B cell (primary cell): ENCODE measurements around the gene THEMIS. TPM values are rescaled to one million over a fixed set of nuclear protein-coding genes. Genes with fewer than 3 reads are reported as not detected.

ENCODE experiments used
- ATAC-seq: fragments of 200-7000 bp; cut with Tn5 transposase; one replicate; pipeline ENCODE4 v1.10.0; 2021; ENCODE audit warnings: low read depth, mild to moderate bottlenecking, moderate number of reproducible peaks, moderate library complexity
- CTCF ChIA-PET: fragments of 350-600 bp; sonication (Branson Sonifier 250); formaldehyde crosslinking; loops from one replicate; lab custom pipeline; 2021; ENCODE audit warnings: antibody characterized with exemption, inconsistent platforms; lab: Charles Lee
- POLR2A ChIA-PET: fragments of 350-600 bp; sonication (Branson Sonifier 250); formaldehyde crosslinking; loops from one replicate; lab custom pipeline; 2021; ENCODE audit warnings: antibody characterized with exemption; lab: Charles Lee
- DNase-seq: peaks from one replicate; pipeline ENCODE4 v3.0.0; 2013
- H2AFZ ChIP-seq: 2 replicates; pipeline ENCODE4 v1.6.1; 2012; ENCODE audit warnings: mild to moderate bottlenecking, low read depth, low read length; ENCODE audit not compliant: insufficient read depth, poor library complexity, severe bottlenecking
- H3K27ac ChIP-seq, 2 donors: 1 replicate in 1 of 2; 2 replicates in 1 of 2; pipeline ENCODE4 v1.5.1; 2012 to 2013; ENCODE audit warnings: low read length in 2 of 2, mild to moderate bottlenecking in 2 of 2, moderate library complexity in 1 of 2
- H3K27me3 ChIP-seq, 4 experiments: fragments of 200-600 bp in 1 of 4; sonication (generic) in 1 of 4; replicated peaks in 1 of 4; 1 replicate in 2 of 4; 2 replicates in 2 of 4; pipeline versions ENCODE4 v1.6.1 to v1.7.0; 2013 to 2016; ENCODE audit warnings: low read length in 3 of 4, mild to moderate bottlenecking in 2 of 4, mixed read lengths in 1 of 4, moderate library complexity in 1 of 4; ENCODE audit not compliant: insufficient read depth in 4 of 4, control insufficient read depth in 3 of 4; ENCODE audit errors: control extremely low read depth in 1 of 4
- H3K36me3 ChIP-seq, 2 experiments: replicated peaks in 1 of 2; 1 replicate in 1 of 2; 2 replicates in 1 of 2; pipeline versions ENCODE4 v1.6.1 to v1.7.1; 2013; ENCODE audit warnings: low read length in 1 of 2; ENCODE audit not compliant: insufficient read depth in 2 of 2, control insufficient read depth in 1 of 2; ENCODE audit errors: control extremely low read depth in 1 of 2, extremely low read depth in 1 of 2
- H3K4me1 ChIP-seq, 2 donors: fragments of 200-600 bp in 1 of 2; sonication (generic) in 1 of 2; 1 replicate in 1 of 2; 2 replicates in 1 of 2; pipeline versions ENCODE4 v1.5.1 to v1.6.1; 2013 to 2017; ENCODE audit warnings: low read length in 2 of 2; ENCODE audit not compliant: control insufficient read depth in 2 of 2, insufficient read depth in 2 of 2
- H3K4me2 ChIP-seq: replicated peaks from 2 replicates; pipeline ENCODE3; 2012; ENCODE audit warnings: mild to moderate bottlenecking, low read depth, low read length; ENCODE audit not compliant: poor library complexity, severe bottlenecking
- H3K4me3 ChIP-seq, 5 experiments: fragments of 200-600 bp in 1 of 5; sonication (generic) in 1 of 5; 1 replicate in 3 of 5; 2 replicates in 2 of 5; pipeline versions ENCODE4 v1.5.1 to v1.7.0; 2011 to 2016; ENCODE audit warnings: low read length in 4 of 5, mild to moderate bottlenecking in 4 of 5, low read depth in 2 of 5, control low read depth in 1 of 5, moderate library complexity in 1 of 5; ENCODE audit not compliant: insufficient read depth in 1 of 5; ENCODE audit errors: control extremely low read depth in 1 of 5, extremely low read depth in 1 of 5
- H3K79me2 ChIP-seq: fragments of 200-600 bp; sonication (generic); one replicate; pipeline ENCODE4 v1.6.0; 2016; ENCODE audit warnings: low read length; ENCODE audit not compliant: control insufficient read depth, insufficient read depth
- H3K9ac ChIP-seq: fragments of 200-600 bp; sonication (generic); 2 replicates; pipeline ENCODE4 v1.6.1; 2017; ENCODE audit warnings: mild to moderate bottlenecking, low read length, moderate library complexity
- H3K9me3 ChIP-seq, 3 donors: one replicate each; pipeline versions ENCODE4 v1.6.1 to v1.7.1; 2013; ENCODE audit warnings: low read length in 2 of 3; ENCODE audit not compliant: control insufficient read depth in 2 of 3, insufficient read depth in 1 of 3; ENCODE audit errors: control extremely low read depth in 1 of 3
- H4K20me1 ChIP-seq: 2 replicates; pipeline ENCODE4 v1.6.0; 2012; ENCODE audit warnings: mild to moderate bottlenecking, low read length; ENCODE audit not compliant: insufficient read depth, control insufficient read depth, poor library complexity, severe bottlenecking
- H3K27ac Mint-ChIP-seq: one replicate; pipeline ENCODE4 v1.8.0; 2021; ENCODE audit warnings: mixed read lengths
- H3K27me3 Mint-ChIP-seq: one replicate; pipeline ENCODE4 v1.8.0; 2021; ENCODE audit warnings: mixed read lengths
- H3K4me1 Mint-ChIP-seq: one replicate; pipeline ENCODE4 v1.8.0; 2021; ENCODE audit warnings: mixed read lengths
- H3K4me3 Mint-ChIP-seq: one replicate; pipeline ENCODE4 v1.8.0; 2021; ENCODE audit warnings: mixed read lengths
- H3K9me3 Mint-ChIP-seq: one replicate; pipeline ENCODE4 v1.8.0; 2022; ENCODE audit warnings: mixed read lengths; ENCODE audit not compliant: insufficient read depth
- CTCF ChIP-seq: fragments of 200-600 bp; IDR thresholded peaks from one replicate; pipeline ENCODE4 v1.8.0; 2022; ENCODE audit warnings: antibody characterized with exemption, mild to moderate bottlenecking
- EZH2 ChIP-seq: IDR thresholded peaks from 2 replicates; pipeline ENCODE4 v1.6.1; 2012; ENCODE audit warnings: borderline replicate concordance, low read depth, mild to moderate bottlenecking, moderate library complexity, low read length; ENCODE audit not compliant: insufficient read depth, poor library complexity, severe bottlenecking
- WGBS: methylation state at CpG from one replicate; pipeline ENCODE4 v1.1.5; 2013; ENCODE audit warnings: missing lambda C conversion rate; ENCODE audit not compliant: insufficient coverage; 5-methylcytosine and 5-hydroxymethylcytosine counted together
- intact Hi-C: fragments of 100-400 bp; cut with micrococcal nuclease; formaldehyde crosslinking; loops from one replicate; pipeline ENCODE4 v1.10.0; 2022
- polyA plus RNA-seq: library from polyadenylated mRNA; depleted of rRNA; stranded (reverse); fragments of >200 nt; gene quantifications from 2 replicates; pipeline ENCODE4 v1.2.3, GENCODE V29; 2012
- total RNA-seq, 2 donors: library from RNA; stranded (reverse); fragments of 120-200 nt in 1 of 2; gene quantifications; 1 replicate in 1 of 2; 2 replicates in 1 of 2; pipeline versions ENCODE4 v1.2.3 to v1.2.4, GENCODE V29; 2013 to 2022

The THEMIS gene
- total and polyA plus RNA-seq, 2 donors (not counting 1 experiment from before 2014, with no cell fraction given), result 0.10 to 0.30 TPM

GRCh38 chr6:127865108-127865507 is 35.8 kb downstream of the THEMIS start:
- Mint-ChIP-seq H3K27me3 (no peaks in the 10 kb centered on the region), H3K27ac (no peak overlapping the region), H3K9me3 (no peaks in the 10 kb centered on the region), H3K4me1 (no peaks in the 10 kb centered on the region), H3K4me3 (no peak overlapping the region)
- no peaks in the 10 kb centered on the region for H3K9me3 ChIP-seq
- POLR2A ChIA-PET, result no interaction called here
- no peaks in the 10 kb centered on the region for H3K36me3 ChIP-seq
- no peaks in the 10 kb centered on the region for H3K79me2 ChIP-seq
- ATAC-seq, result no peak
- no peak overlapping the region for H2AFZ ChIP-seq
- H3K27ac ChIP-seq, result no peak overlapping the region
- H3K27me3 ChIP-seq, result no peaks in the 10 kb centered on the region
- no peaks in the 10 kb centered on the region for H3K4me1 ChIP-seq
- H3K4me2 ChIP-seq, result no peak overlapping the region
- intact Hi-C loops, result no loop called here
- no peak for DNase-seq
- H4K20me1 ChIP-seq, result no peaks in the 10 kb centered on the region
- no peak for TF ChIP-seq EZH2
- no peak for TF ChIP-seq CTCF
- H3K4me3 ChIP-seq, result no peak overlapping the region
- CTCF ChIA-PET, result no interaction called here
- H3K9ac ChIP-seq, result no peak overlapping the region

GRCh38 chr6:127864701-127865100 is 36.2 kb downstream of the THEMIS start:
- H3K4me1 Mint-ChIP-seq, result no peaks in the 10 kb centered on the region
- Histone ChIP-seq H2AFZ (no peak overlapping the region), H3K27me3 (no peaks in the 10 kb centered on the region), H3K9me3 (no peaks in the 10 kb centered on the region), H3K27ac (no peak overlapping the region), H3K36me3 (no peaks in the 10 kb centered on the region), H3K9ac (no peak overlapping the region), H3K79me2 (no peaks in the 10 kb centered on the region), H3K4me1 (no peaks in the 10 kb centered on the region), H4K20me1 (no peaks in the 10 kb centered on the region), H3K4me2 (no peak overlapping the region), H3K4me3 (no peak overlapping the region)
- no CpG with 5 or more reads among the region's 2 CpGs for WGBS
- CTCF ChIA-PET, result no interaction called here
- POLR2A ChIA-PET, result no interaction called here
- DNase-seq, result no peak
- no peaks in the 10 kb centered on the region for H3K27me3 Mint-ChIP-seq
- intact Hi-C loops, result no loop called here
- TF ChIP-seq CTCF (no peak), EZH2 (no peak)
- no peaks in the 10 kb centered on the region for H3K9me3 Mint-ChIP-seq
- no peak overlapping the region for H3K27ac Mint-ChIP-seq
- ATAC-seq, result no peak
- H3K4me3 Mint-ChIP-seq, result no peak overlapping the region
